Measurements from ENCODE around the gene NEURL3.
"Not testable (repeated sequence)": the region's sequence is repeated elsewhere in the genome, so short reads cannot be mapped to it uniquely, and the experiment has no call there.

GRCh38 chr2:96461616-96462015, 43.5 kb downstream of the NEURL3 start:
- not testable (repeated sequence) for TF ChIP-seq POLR2AphosphoS5 (IDR thresholded peaks at IDR 0.05; ENCODE audit: low read depth, low read length); TAF1 (IDR thresholded peaks at IDR 0.05; ENCODE audit: borderline replicate concordance, low read depth, low read length); POLR2A (IDR thresholded peaks at IDR 0.05; ENCODE audit: low read depth, low read length)

All from GM12892 (cell line).